Lower leg skin (tissue), 4 donors: ENCODE measurements around the gene KRTAP10-5. TPM values are rescaled to one million over a fixed set of nuclear protein-coding genes. Genes with fewer than 3 reads are reported as not detected.
A peak's percentile ranks its signal among the peaks of the same experiment; 100 is the strongest.

ENCODE experiments used
- DNase-seq, 2 donors: peaks; one replicate each; pipeline ENCODE4 v3.0.0-alpha.2; 2019; ENCODE audit warnings: low spot score in 2 of 2
- H3K4me3 ChIP-seq: fragments of 200-600 bp; sonication (generic); 2 replicates; pipeline ENCODE4 v1.5.1; 2017; ENCODE audit warnings: mild to moderate bottlenecking, low read depth; ENCODE audit not compliant: poor library complexity, severe bottlenecking
- POLR2A ChIP-seq, 2 donors: fragments of 450-650 bp; IDR thresholded peaks; one replicate each; pipeline ENCODE4 v1.6.1; 2016 to 2017; ENCODE audit warnings: antibody characterized with exemption in 2 of 2, mild to moderate bottlenecking in 1 of 2, moderate library complexity in 1 of 2
- WGBS, 2 donors: methylation state at CpG; one replicate each; pipeline ENCODE4 v1.1.5; 2018; 5-methylcytosine and 5-hydroxymethylcytosine counted together
- intact Hi-C: fragments of 100-400 bp; cut with DNase I; formaldehyde crosslinking; loops from one replicate; pipeline ENCODE4 v1.15.0; 2023; ENCODE audit warnings: low total_unique reads
- total RNA-seq, 4 donors: library from RNA; depleted of rRNA; stranded (reverse); fragments of >200 nt; gene quantifications; one replicate each; pipeline ENCODE4 v1.1.0, GENCODE V29; 2016
- TF ChIP-seq, protein P1 (sequence below), 3 donors: fragments of 450-650 bp; IDR thresholded peaks; one replicate each; pipeline ENCODE4 v1.5.1; 2016; ENCODE audit warnings: antibody characterized with exemption in 3 of 3, mild to moderate bottlenecking in 3 of 3, moderate library complexity in 2 of 3

Gene KRTAP10-5
- total RNA-seq, 4 donors from 2014 or later: 6.1 TPM; not detected in 3

- intact Hi-C loops: no loop called here
- no peak for DNase-seq
- no peak for TF ChIP-seq POLR2A (IDR thresholded peaks at IDR 0.05)
- TF ChIP-seq, protein P1, sequence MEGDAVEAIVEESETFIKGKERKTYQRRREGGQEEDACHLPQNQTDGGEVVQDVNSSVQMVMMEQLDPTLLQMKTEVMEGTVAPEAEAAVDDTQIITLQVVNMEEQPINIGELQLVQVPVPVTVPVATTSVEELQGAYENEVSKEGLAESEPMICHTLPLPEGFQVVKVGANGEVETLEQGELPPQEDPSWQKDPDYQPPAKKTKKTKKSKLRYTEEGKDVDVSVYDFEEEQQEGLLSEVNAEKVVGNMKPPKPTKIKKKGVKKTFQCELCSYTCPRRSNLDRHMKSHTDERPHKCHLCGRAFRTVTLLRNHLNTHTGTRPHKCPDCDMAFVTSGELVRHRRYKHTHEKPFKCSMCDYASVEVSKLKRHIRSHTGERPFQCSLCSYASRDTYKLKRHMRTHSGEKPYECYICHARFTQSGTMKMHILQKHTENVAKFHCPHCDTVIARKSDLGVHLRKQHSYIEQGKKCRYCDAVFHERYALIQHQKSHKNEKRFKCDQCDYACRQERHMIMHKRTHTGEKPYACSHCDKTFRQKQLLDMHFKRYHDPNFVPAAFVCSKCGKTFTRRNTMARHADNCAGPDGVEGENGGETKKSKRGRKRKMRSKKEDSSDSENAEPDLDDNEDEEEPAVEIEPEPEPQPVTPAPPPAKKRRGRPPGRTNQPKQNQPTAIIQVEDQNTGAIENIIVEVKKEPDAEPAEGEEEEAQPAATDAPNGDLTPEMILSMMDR (IDR thresholded peaks at IDR 0.05): no peak
- 93 to 95% methylated on average over 2 of the region's 2 CpGs for WGBS, 2 donors
- no peak overlapping the region for H3K4me3 ChIP-seq
Observed at GRCh38 chr21:44589094-44589493, 8.7 kb upstream of the KRTAP10-5 start.

DNA sequence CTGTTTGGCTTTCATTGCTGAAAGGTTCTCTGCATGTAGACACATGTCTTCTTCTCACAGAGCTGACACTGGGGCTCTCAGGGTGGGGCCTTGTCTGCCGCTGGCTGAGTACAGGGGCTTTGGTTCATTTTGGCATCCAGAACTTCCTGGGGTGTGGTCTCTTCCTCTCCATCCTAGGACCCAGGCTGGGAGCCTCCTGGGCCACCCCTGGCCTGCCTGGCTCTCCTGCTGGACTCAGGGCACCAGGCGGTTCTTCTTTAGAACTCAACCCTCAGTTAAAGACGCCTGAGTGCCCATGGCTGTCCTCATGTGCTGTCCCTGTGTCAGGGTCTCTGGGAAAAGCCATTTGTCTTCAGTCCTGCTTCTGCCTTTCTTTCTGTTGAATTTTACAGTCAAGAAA, 5.5 kb upstream of the KRTAP10-5 start:
- peak in 1 of 2 donors; percentile 56 for DNase-seq
- TF ChIP-seq POLR2A (IDR thresholded peaks at IDR 0.05): no peak
- TF ChIP-seq, protein P1 (IDR thresholded peaks at IDR 0.05): no peak
- intact Hi-C loops: no loop called here
- H3K4me3 ChIP-seq: no peak overlapping the region
- WGBS, 2 donors: 74 to 79% methylated on average over 3 of the region's 3 CpGs

DNA sequence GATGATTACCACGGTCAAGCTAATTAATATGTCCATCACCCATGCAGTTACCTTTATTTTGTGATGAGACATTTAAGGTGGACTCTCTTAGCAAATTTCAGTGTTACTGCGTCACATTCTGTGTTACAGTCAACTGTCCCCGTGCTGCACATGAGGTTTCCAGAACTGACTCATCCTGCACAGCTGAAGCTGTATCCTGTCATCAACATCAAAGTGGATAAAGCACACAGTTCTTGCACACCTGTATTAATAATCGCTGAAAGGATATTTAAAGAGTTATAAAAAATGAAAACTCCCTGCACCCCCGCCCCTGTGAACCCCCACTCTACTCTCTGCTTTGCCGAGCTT, 3.4 kb upstream of the KRTAP10-5 start:
- intact Hi-C loops: no loop called here
- DNase-seq: no peak

GRCh38 chr21:44583089-44583799, 2.8 kb upstream of the KRTAP10-5 start:
- no peak overlapping the region for H3K4me3 ChIP-seq
- intact Hi-C loops: no loop called here
- TF ChIP-seq POLR2A (IDR thresholded peaks at IDR 0.05): no peak
- peak in 1 of 2 donors; percentile 75 for DNase-seq
- WGBS, 2 donors: 12 to 13% methylated on average over 11 of the region's 11 CpGs

More for the DNA sequence above, 3.4 kb upstream of the KRTAP10-5 start:
- 48 to 50% methylated on average over 6 of the region's 6 CpGs for WGBS, 2 donors
- TF ChIP-seq, protein P1 (IDR thresholded peaks at IDR 0.05): no peak
- TF ChIP-seq POLR2A (IDR thresholded peaks at IDR 0.05): no peak
- H3K4me3 ChIP-seq: no peak overlapping the region

GRCh38 chr21:44582055-44582454, 1.7 kb upstream of the KRTAP10-5 start:
- WGBS, 2 donors: 70 to 75% methylated on average over 15 of the region's 15 CpGs
- TF ChIP-seq, protein P1 (IDR thresholded peaks at IDR 0.05): no peak
- no peak for TF ChIP-seq POLR2A (IDR thresholded peaks at IDR 0.05)
- intact Hi-C loops: no loop called here
- peak in 1 of 2 donors; percentile 70 for DNase-seq
- H3K4me3 ChIP-seq: no peak overlapping the region

DNA sequence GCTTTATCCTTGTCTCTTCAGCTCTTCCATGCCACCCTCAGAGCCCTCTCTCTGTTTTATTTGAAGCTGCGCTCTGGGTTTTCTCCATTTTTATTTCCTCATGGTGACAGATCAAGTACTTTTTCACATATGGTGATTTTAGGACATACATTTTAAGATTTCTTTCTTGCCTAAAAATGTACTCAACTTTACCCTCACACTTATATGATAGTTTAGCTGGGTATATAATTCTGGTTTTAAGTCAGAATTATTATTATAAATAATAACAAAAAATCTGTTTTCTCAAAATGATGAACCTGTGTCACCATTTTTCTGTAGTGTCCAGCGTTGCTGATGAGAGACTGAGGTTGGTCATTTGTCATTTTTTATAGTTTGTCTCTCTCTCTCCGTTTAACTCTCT, 754 bp upstream of the KRTAP10-5 start:
- 88 to 89% methylated on average over 3 of the region's 3 CpGs for WGBS, 2 donors
- no peak overlapping the region for H3K4me3 ChIP-seq
- intact Hi-C loops: no loop called here
- DNase-seq: no peak
- TF ChIP-seq, protein P1 (IDR thresholded peaks at IDR 0.05): no peak
- no peak for TF ChIP-seq POLR2A (IDR thresholded peaks at IDR 0.05)
